Right renal pelvis (tissue), 4 donors: ENCODE data around the gene ZNF287. TPM values are rescaled to one million over a fixed set of nuclear protein-coding genes. Genes with fewer than 3 reads are reported as not detected.
"Not testable (repeated sequence)": the region's sequence is repeated elsewhere in the genome, so short reads cannot be mapped to it uniquely, and the experiment has no call there.

Source experiments
- DNase-seq, 4 donors: peaks; one replicate each; pipeline ENCODE4 v3.0.0-alpha.2; 2013; ENCODE audit warnings: low read depth in 4 of 4, low spot score in 3 of 4, missing footprints in 1 of 4
- polyA plus RNA-seq, 4 donors: library from polyadenylated mRNA; unstranded; fragments of 120-200 nt; gene quantifications; one replicate each; pipeline ENCODE4 v1.2.1, GENCODE V29; 2013; ENCODE audit not compliant: insufficient read length in 4 of 4

ZNF287 gene
- 10 to 100 TPM; 10.2 to 13.2 (median 11.8) TPM for polyA plus RNA-seq

DNA sequence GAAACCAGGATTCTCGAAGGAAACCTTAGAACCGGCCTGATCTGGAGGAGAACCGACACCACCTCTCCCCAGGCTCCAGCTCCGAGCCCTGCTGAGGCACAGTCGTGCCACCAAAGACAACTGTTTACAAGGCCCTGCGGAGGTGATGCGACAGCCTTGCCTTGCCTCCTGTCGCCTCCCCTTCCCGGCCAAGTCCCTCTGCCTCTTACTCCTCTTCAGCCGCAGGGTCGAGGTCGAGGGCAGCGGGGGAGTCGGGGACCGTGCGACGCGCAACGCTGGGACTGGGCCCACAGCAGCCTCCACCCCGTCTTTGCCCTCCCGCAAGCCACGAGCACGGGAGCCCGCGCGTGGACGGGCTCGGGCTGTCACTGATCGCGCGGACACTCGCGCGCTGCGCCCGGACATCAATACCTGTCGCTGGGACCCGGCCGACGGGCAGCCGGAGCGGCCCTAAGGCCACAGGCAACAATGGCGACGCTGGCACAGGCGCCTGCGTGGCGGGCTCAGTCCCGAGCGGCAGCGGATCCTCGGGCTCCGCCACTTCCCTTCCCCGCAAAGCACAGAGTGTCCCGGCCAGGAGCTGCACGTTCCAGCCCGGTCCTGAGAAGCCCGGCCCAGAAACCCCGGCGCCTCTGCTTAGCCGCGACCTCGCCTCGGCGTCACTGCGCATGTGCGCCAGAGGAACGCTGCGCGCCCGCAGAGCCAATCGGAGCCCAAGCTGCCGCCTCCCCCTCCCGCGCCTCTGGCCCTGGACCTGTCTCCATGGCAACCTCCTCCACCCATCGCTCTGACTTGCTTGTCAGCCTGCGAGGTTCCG is at the start of gene ZNF287:
Gene ZNF287, minus strand, starts transcription at position 664 of the 817 bp plus-strand sequence. CDS start 1,473 bp downstream, outside the sequence.
- peak; percentile 73 to 91 (median 84) for DNase-seq

DNA sequence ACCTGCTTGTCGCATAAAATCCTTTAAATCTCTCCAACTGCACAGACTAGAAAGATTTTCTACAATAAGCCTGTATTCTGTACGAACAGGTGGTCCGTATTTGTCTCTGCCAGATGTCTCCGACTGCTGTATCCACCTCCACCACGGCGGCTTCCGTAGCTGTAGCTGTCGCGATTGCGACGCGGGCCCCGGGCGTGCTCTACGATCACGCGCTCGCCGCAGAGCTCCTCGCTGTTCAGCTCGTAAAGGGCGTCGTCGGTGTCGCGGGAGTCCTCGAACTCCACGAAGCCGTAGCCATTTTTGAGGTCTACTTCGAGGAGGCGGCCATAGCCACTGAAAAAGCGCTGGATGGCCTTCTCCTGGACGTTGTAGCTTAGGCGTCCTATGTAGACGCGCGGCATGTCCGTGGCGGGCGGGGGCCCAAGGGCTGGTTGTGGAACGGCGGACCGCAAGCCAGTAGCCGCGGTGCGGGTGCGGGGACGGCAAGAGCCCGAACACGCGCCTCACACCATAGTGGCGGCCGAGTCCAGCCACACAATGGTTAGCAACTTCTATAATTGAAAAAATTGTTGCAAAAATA is 48.6 kb upstream of the ZNF287 start:
- no peak for DNase-seq

DNA sequence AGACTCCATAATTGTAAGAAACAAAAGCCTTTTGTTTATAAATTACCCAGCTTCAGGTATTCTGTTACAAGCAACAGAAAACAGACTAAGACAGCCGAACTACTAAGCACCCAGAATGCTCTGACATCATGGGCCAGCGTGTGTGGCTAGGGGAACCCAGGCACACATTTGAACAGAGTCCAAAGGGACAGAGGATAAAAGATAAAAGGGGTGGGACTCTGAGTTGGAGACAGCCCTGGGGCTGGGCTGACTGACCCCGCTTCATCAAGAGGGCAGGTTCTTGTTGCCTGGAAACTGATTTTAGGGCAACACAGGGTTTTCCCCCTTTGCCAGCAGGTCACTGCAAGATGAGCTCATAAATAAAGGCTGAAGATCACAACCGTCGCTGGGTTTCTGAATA is 30.5 kb upstream of the ZNF287 start:
- DNase-seq: no peak

DNA sequence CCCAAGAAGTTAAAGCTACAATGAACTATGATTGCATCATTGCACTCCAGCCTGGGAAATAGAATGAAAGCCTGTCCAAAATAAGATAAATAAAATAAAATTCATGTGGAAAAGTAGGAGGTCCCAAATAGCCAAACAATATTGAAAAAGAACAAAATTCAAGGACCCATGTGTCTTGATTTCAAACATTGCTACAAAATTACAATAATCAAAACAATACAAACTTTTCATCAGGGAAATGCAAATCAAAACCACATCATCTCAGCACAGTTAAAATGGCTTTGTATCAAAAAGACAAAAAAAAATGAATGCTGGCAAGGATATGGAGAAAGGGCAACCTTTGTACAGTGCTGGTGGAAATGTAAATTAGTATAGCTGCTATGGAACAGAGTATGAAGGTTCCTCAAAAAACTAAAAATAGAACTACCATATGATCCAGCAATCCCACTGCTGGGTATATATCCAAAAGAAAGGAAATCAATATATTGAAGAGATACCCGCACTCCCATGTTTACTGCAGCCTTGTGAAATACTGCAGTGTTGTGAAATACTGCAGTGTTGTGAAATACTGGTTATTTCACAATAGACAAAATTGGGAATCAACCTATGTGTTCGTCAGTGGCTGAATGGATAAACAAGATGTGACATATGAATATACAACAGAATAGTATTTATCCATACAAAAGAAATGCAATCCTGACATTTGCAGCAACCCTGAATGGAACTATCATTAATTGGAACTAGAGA is 24.5 kb upstream of the ZNF287 start:
- DNase-seq: no peak

DNA sequence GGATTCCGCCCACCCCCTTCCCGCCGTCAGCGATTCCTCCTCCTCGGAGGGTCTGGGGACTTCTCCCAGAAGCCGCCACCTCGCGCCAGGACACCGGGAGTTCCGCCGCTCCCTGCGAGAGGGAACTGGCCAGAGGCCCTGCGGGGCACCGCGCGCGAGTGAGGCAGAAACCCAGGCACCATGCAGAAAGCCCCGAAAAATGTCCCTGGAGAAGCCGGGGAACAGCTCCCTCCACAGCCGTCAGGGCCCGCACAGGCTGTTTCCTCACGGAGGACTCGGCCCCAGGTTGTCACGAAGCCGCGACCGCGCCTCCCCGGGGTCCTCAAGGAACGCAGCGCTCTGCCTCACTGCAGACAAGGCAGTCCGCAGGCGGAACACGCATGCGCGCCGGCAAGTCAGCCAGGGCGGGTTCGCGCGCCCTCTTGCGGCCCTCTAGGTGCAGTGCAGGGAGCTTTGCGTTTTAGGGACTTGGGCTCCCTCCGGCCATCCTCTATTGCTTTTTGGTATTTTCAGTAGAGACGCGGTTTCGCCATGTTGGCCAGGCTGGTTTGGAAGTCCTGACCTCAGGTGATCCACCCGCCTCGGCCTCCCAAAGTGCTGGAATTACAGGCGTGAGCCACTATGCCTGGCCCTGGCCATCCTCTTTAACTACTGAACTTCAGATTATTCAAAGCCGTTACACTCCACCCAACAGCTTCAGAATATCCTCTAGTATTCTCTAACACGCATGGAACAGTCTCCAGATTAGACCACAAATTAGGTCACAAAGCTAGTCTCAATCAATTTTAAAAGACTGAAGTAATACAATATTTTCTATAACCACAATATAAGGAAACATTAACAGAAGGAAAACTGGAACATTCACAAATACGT is 20.3 kb upstream of the ZNF287 start:
- DNase-seq: peak; percentile 80 to 87 (median 83)

DNA sequence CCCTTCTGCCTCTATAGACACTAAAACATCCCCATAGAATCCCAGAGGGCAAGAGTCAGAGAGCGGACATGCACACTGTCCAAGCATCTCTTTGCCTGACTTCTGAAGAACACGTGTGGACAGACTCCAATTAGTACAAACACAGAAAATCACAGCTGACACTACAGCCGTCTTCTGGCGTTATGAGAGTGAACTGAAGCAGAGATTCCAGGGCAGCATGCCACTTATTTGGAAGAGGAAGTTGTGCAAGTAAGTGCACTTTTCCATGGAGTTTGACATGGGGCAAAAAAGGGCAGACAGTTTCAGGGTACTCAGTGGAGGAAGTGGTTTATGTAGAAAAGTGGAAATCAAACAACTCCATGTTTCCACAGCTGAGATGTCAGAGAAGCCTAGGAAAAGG is 16.8 kb upstream of the ZNF287 start:
- no peak for DNase-seq

DNA sequence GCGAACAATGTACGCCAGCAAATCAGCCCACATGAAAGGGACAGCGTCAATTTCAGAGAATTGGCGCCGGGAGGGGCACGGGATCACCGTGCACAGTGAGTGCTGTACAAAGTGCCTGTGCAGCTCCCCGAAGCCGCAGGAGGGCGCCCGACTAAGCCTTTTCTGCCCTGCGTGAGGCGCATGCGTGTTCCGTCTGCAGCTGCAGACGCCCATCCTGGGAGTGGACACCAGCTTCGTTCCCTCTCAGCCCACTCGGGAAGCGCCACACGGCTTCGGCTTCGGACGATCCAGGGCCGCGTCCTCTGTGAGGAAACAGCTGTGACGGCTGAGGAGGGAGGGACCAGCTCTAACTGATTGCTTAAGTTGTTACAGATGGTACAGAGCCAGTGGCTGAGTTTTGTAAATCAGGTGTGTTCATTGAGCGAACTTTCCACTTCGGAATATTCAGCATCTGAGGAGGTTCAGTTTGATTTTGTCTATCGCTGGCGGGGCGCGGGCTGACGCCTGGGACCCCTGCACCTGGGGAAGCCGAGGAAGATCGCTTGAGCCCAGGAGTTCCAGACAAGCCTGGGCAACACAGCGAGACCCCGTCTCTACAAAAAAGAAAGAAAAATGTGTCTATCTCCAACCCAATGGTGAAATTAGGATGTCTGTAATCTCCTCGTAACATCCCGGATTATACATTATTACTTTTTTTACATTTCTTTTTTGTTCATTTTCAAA is 15.4 kb upstream of the ZNF287 start:
- DNase-seq: peak; percentile 79 to 82 (median 80)

DNA sequence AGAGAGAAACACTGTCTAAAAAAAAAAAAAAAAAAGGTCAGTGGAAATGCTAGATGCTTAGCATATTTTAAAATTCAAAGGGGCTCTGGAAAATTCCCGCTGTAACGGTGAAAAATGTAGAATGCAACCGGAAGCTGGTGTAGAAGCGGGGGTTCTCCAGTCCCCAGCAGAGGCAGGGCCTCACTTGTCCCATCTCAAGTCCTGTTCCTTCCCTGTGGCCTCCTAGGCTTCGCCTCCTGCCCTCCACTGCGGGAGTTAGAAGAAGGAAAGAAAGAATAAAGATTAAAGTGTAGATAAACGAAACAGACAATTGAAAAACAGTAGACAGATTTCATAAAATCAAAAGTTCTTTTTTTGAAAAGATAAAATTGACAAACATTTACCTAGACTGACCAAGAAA is 14.8 kb upstream of the ZNF287 start:
- no peak for DNase-seq

DNA sequence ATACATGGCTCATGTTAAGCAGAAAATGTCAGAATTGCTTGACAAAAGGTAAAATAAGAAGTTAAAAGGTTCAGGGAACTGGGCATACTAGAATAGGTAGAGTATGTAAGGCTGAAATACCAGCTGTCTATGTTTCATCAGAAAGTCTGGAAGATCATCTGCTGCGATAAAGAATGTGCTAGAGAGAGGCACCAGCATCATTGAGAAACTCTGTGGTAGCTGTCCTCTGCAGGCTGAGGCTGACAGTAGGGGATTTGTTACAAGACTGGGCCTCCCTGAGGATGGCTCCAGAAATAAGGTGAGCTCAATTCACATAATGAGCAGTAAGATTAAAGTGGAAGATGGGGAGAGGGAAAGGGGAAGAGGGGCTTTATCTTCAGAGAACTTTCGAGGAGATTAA is 4.5 kb upstream of the ZNF287 start:
- DNase-seq: no peak

DNA sequence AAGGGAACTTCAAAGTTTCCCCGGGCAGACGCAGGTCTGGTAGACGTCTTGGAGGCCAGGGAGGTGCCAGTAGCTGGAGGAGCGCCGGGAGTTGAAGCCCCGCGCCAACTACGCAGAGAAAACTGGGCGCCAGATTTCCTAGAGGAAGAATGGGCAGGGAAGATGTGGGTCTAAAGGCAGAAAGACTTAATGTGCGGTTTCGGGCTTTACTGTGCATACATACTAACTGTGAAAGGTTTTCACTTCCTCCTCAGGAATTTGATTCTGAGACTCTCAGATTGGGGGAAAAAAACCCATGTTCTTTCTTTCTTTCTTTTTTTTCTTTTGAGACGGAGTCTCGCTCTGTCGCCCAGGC is 331 bp upstream of the ZNF287 start:
- DNase-seq: no peak

DNA sequence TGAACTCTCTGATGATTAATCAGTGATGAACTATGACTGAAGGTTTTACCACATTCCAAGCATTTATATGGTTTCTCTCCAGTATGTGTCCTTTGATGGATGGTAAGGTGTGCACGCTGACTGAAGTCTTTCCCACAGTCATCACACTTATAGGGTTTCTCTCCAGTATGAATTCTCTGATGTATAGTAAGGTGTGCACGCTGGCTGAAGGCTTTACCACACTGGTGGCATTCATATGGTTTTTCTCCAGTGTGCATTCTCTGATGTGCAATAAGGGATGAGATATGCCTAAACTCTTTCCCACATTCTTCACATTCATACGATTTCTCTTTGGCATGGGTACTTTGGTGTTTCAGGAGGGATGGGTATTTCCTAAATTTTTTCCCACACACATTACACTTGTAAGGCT is 16.4 kb downstream of the ZNF287 start:
- no peak for DNase-seq

DNA sequence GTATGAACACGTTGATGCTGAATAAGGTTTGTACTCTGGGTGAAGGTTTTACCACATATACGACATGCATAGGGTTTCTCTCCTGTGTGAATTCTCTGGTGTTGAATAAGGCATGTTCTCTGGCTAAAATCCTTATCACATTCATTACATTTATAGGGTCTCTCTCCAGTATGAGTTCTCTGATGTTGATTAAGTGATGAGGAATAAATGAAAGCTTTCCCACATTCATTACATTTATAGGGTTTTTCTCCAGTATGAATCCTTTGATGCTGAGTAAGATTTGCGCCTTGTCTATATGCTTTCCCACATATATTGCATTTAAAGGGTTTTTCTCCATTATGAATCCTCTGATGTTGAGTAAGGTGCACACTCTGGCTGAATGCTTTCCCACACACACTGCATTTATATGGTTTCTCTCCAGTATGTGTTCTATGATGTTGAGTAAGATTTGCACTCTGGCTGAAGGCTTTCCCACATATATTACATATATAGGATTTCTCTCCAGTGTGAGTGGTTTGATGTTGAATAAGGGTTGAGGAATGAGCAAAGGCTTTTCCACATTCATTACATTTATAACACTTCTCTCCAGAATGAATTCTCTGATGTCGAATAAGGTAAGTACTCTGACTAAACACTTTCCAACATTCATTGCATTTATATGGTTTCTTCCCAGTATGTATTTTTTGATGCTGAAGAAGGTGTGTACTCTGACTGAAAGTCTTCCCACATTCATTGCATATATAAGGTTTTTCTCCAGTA is 16.9 kb downstream of the ZNF287 start:
- no peak for DNase-seq

DNA sequence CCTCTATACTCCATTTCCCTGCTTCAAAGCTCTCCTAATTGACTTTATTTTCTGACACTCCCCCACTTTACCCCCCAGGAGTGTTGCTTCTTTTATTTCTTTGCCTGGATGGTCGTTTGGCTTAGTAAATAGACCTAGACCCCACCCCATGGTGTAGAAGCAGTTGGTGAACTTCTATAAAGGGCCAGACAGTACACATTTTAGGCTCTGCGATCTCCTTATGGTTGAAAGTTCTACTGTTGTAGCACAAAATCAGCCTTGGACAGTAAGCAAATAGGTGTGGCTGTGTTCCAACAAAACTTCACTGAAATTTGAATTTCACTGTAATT is 31.9 kb downstream of the ZNF287 start:
- no peak for DNase-seq

DNA sequence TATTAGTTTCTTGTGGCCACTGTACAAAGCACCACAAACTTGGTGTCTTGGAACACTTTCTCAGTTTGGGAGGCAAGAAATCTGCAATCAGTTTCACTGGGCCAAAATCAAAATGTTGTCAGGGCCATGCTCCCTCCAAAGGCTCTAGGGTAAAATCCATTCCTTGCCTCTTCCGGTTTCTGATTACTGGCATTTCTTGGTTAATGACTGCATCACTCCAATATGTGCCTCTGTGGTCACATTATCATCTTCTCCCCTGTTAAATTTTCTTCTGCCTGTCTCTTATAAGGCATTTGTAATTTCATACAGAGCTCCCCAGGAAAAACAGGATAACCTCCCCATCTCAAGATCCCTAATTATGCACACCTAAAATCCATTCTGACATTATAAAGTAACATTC is 34.8 kb downstream of the ZNF287 start:
- no peak for DNase-seq

DNA sequence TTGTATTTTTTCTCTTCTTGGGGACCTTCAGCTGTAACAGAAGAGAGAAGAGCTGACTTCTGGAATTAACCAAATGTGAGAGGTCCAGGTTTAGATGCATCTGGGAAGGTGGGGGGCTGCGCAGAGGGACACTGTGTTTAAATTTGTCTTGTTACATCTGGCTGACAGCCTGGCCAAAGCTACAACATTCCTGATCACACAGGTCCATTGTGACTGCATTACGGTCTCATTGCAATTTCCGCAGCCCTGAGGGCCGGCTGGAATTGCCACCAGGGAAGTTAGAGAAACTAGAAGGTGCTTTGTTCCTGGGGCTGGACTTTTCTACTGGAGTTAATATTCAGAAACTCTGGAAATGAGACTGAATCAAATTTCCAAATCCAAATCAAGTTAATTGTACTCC is 39.1 kb downstream of the ZNF287 start:
- DNase-seq: no peak

DNA sequence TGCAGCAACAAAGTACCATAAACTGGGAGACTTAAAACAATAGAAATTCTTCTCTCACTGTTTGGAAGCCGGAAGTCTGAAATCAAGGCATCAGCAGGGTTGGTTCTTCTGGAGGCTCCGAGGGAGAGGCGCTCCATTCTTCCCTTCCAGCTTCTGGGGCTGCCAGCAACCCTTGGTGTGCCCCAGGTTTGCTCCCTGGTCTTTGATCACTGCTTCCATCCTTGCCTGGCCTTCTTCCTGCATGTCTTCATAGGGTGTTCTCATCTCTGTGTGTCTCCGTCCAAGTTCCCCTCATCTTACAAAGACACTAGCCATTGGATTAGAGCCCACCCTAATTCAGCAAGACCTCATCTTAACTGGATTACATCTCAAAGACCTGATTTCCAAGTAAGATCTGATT is 41.7 kb downstream of the ZNF287 start:
- DNase-seq: no peak

DNA sequence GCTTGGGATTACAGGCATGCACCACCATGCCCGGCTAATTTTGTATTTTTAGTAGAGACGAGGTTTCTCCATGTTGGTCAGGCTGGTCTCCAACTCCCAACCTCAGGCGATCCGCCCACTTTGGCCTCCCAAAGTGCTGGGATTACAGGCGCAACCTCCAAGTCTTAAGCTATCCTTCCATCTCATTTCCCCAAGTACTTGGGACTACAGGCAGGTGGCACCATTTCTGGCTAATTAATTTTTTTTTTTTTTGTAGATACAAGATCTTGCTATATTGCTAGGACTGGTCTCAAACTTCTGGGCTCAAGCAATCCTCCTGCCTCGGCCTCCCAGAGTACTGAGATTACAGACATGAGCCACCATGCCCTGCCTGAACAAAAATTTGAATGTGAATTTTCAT is 43.4 kb downstream of the ZNF287 start:
- not testable (repeated sequence) for DNase-seq

DNA sequence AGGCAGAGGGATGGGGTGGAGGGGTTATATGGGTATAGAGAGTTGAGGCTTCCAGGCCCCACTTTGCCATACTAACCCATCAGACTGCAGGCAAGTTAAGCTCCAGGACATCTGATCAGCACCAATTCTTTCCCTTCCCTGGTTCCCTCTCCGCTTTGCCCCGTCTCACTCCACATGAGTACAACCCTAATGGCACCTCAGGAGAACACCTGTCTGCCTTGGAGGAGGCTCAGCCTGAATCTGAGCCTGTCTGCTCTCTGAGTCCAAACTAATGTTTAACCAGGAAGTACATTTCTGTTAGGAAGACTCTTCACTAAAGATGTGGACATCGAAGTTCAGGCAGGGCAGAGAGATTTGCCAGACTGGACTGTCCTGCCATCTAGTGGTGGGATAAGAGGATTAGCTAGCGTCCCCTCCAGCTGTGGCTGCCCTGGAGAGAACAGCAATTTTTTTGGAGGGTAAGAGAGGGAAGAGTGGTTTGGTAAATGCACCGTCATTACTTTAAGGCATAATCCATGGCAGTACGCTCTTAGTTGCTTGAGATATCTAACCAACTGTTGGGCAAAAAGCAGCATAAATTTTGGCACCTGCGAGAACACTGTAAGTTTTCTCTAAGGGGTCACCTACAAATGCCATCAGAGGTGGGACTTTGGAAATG is 47.8 kb downstream of the ZNF287 start:
- peak; percentile 73 to 84 (median 78) for DNase-seq

DNA sequence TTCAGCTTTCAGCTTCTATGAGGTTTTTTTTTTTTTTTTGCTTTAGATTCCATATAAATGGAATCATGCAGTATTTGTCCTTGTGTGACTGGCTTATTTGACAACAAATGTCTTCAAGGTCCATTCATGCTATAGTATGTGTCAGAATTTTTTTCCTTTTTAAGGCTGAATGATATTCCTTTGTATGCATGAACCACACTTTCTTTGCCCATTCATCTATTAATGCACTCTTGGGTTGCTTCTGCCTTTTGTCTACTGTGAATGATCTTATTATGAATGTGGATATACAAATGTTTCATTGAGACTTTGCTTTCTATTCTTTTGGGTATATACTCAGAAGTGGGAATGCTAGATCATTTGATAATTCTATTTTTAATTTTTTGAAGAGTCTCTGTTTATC is 50.0 kb downstream of the ZNF287 start:
- DNase-seq: no peak
